ENCODE data around the gene OR10V1.
"Not testable (repeated sequence)": the region's sequence is repeated elsewhere in the genome, so short reads cannot be mapped to it uniquely, and the experiment has no call there.

Gene OR10V1

DNA sequence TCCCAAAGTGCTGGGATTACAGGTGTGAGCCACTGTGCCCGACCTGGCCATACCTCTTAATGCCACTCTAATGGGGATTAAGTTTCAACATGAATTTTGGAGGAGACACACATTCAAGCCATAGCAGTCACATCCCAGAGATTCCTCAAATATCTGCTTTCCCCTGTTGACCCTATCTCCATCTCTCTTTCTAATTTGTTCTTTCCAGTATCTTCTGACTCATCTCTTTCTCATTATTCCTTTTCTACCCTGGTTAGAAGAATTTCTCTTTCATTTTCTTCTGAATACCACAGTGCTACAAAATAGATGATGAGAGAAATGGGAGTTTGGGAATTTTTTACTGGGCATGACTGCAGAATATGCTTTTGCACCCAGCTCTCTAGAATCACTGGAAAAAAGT is 5.1 kb downstream of the OR10V1 start:
- DNase-seq = no peak

DNA sequence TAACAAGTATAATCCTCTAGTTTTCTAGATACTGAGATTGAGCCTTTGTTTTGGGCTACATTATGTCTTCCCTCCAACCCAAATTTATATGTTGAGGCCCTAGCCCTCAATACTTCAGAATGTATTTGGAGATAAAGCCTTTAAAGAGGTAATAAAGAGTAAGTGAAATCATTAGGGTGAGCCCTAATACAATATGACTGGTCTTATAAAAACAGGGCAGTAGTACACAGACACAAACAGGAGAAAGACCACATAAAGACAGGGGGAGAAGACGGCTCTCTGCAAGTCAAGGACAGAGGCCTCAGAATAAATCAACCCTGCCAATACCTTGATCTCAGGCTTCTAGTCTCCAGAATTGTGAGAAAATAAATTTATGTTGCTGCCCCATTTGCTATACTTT is 6.3 kb downstream of the OR10V1 start:
- DNase-seq = no peak

DNA sequence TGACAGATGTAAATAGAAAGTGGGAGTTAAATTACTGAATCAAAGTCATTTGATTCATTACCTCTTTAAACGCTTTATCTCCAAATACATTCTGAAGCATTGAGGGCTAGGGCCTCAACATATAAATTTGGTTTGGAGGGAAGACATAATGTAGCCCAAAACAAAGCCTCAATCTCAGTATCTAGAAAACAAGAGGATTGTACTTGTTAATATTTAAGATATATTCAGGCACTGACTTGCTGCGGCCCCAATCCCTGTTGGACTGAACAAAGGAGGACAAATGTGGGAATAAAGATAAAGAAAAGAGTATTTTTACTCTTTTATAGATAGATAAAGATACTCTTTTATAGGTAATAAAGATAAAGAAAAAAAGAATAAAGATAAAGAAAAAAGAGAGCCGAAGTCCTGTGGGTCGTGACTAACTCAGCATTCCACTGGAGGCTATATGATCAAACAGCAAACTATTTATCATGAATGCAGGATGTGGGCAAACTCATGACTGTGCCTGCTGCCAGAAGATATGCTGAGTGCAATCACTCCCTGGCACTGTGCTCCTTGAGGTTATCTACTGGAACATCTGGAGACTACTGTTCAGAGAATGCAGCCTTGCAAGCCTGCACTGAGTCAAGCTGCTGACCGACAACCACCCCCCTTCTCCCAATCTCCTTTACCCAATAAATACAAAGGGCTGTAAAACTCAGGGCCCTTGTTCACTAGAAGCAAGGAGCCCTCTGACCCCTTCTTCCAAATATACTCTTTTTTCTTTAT is 6.9 kb downstream of the OR10V1 start:
- no peak for DNase-seq

DNA sequence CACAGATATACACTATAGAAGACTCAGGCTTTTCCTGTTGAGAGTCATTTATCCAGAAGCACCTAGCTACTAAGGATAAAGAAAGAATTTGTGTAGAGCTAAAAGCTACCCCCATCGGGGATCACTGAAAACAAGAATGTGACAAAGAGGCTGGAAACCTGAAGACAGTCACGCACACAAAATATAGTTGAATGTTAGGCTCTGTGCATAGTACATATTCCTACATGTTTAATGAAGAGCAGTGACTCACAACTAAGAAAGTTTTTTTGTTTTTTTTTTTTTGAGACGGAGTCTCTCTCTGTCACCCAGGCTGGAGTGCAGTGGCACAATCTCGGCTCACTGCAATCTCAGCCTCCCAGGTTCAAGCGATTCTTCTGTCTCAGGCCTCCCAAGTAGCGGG is 8.4 kb downstream of the OR10V1 start:
- DNase-seq = no peak

DNA sequence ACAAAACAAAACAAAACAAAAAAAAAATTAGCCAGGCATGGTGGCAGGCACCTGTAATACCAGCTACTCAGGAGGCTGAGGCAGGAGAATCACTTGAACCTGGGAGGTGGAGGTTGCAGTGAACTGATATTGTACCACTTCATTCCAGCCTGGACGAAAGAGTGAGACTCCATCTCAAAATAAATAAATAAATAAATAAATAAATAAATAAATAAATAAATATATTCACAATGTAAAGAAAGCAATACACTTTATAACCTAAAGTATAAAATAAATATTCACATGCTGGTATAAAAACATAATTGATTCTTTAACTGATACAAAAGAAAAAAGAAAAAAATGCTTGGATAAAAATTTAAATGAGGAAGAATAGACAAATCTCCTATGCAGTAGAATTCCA is 10.1 kb downstream of the OR10V1 start:
- not testable (repeated sequence) for DNase-seq

DNA sequence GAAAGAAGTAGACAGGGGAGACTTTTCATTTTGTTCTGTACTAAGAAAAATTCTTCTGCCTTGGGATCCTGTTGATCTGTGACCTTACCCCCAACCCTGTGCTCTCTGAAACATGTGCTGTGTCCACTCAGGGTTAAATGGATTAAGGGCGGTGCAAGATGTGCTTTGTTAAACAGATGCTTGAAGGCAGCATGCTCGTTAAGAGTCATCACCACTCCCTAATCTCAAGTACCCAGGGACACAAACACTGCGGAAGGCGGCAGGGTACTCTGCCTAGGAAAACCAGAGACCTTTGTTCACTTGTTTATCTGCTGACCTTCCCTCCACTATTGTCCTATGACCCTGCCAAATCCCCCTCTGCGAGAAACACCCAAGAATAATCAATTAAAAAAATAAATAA is 13.5 kb downstream of the OR10V1 start:
- not testable (repeated sequence) for DNase-seq

DNA sequence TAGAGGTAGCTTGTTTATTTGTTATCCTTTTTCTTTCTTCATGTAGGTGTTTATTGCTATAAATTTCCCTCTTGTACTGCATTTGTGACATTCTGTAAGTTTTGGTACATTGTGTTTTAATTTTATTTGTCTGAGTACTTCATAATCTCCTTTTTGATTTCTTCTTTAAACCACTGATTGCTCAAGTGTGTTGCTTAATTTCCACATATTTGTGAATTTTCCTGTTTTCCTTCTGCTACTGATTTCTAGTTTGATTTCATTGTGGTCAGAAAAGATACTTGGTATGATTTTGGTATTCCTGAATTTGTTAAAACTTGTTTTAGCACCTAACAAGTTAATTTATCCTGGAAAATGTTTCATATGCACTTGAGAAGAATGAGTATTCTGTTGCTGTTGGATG is 15.1 kb downstream of the OR10V1 start:
- DNase-seq = no peak

DNA sequence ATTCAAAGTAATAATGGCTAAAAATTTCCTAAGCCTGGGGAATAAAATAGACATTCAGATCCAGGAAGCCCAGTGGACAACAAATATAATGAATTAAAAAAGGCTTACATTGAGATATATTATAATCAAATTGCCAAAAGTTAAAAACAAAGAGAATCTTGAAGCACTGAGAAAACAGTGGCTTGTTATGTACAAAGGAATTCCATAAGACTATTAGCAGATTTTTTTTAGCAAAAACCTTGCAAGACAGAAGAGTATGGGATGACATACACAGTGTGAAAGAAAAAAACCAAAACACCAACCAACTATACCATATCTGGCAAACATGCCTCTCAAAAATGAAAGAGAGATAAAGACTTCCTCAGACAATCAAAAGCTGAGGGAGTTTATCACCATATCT is 20.7 kb downstream of the OR10V1 start:
- DNase-seq = no peak

DNA sequence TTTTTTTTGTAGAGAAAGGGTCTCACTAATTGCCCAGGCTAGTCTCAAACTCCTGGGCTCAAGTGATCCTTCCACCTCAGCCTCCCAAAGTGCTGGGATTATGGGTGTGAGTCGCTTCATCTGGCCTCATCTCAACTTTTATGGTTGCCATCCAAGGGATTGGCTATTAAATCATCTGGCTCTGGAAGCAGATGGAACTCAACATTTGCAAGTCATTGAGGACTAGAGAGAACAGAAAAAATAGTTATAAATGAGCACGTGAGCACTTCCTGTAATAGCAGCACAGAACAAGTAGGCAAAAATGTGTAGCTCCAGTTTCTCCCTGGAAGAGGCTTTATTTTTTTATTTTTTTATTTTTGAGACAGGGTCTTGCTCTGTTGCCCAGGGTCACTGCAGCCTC is 22.5 kb downstream of the OR10V1 start:
- DNase-seq = no peak

DNA sequence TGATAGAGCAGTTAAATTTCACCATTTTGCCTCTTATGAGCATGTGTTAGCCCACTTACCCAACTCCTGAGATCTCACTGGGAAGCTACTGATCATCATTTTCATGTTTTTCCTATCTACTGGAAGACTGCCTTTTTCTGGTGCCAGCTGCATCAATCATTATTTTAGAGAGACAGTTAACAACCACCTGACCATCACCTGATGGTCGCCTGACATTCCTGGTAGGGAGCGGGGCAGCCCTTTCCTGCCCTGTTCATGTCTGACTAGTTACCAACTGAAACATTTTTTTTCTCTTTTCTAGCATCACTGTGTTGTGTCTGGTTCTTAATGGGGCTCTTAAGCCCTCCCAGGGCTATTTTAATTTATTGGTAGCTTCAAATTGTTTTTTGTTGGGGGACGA is 24.6 kb downstream of the OR10V1 start:
- DNase-seq = no peak

DNA sequence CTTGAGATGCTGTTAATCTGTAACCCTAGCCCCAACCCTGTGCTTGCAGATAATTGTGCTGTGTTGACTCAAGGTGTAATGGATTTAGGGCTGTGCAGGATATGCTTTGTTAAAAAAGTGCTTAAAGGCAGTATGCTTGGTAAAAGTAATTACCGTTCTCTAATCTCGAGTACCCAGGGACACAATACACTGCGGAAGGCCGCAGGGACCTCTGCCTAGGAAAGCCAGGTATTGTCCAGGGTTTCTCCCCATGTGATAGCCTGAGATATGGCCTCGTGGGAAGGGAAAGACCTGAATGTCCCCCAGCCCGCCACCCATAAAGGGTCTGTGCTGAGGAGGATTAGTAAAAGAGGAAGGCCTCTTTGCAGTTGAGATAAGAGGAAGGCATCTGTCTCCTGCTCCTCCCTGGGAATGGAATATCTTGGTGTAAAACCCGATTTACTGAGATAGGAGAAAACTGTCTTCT is 32.4 kb downstream of the OR10V1 start:
- DNase-seq = not testable (repeated sequence)

DNA sequence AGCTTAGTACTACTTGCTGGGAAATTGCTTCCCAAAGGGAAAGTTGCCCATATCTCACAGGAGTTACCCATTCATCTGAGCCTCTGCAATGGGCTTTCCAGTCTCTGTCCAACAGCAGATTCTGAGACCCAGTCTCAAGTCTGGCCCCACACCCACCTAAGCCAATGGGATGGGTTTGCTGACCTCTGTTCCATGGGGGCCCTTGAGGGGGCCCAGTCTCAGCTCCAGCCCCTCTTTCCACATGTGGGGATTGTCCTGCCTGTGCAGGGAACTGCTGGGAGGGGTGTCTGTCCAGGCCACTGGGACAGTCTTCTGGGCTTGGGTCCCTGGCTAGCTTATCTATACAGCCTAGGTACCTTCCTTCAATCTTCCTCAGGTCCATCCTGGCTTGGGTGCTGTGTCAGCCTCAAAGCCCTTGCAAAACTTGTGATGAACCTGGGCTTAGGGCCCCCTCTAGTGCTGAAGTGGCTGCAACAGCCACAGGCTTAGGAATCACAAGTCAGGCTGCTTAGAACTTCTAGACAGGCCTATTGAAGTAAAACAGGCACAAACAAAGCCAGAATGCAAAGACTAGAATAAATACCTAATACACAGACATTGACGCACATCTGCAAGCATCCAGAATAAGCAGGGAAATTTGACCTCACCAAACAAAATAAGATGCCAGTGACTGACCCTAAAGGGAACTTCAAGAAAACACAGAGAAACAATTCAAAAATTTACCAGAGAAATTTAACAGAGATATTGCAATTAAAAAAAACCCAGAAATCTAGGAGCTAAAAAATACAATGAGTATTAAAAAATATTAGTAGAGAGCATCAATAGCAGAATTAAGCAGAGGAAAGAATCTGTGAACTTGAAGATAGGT is 33.1 kb downstream of the OR10V1 start:
- peak; percentile 64 for DNase-seq

DNA sequence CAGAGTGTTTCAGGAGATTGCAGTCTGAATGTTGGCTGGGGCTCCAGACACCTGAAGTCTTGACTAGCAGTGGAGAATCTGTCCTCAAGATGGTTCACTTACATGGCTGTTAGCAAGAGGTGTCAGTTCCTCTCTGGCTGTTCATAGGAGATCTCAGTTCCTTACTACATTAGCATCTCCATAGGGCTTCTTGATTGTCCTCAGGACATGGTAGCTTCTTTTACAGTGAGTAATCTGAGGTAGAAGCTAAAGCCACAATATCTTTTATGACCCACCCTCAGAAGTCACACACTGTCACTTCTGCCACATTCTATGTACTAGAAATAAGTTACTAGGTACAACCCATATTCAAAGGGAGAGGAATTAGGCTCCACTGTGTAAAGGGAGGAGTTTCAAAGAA is 34.3 kb downstream of the OR10V1 start:
- DNase-seq = no peak

DNA sequence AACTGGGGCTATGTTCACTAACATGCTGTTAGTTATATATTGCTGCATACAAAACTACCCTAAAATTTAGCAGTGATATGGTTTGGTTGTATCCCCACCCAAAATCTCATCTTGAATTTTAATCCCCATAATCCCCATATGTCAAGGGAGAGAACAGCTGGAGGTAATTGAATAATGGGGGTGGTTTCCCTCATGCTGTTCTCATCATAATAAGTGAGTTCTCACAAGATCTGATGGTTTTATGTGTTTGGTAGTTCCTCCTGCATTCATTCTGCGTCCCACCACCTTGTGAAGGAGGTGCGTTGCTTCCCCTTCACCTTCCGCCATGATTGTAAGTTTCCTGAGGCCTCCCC is 34.9 kb downstream of the OR10V1 start:
- no peak for DNase-seq

DNA sequence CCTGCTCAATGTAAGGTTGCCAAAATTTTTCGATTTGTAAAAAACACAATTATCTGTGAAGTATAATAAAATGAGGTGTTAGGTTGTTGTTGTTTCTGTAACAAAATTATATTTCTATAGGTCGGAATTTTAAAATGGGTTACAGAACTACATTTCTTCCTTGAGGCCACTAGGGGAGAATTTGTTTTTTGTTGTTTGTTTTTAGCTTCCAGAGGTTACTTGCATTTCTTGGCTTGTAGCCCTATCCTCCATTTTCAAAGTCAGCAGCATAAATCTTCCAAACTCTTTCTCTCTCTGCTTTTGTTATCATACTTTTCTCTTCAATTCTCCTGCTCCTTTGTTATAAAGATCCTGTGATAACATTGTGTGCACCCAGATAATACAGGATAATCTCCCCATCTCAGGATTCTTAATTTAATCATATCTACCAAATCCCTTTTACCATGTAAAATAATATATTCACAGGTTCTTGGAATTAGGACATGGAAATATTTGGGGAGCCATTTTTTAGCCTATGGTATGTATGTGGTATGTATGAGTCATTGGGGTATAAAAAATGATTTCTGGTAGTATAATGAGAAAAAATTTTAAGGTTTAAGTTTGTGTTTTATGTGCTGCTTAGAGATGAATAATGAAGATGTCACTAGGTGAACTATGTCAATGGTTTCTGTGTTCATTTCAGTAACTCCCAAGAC is 35.4 kb downstream of the OR10V1 start:
- no peak for DNase-seq

DNA sequence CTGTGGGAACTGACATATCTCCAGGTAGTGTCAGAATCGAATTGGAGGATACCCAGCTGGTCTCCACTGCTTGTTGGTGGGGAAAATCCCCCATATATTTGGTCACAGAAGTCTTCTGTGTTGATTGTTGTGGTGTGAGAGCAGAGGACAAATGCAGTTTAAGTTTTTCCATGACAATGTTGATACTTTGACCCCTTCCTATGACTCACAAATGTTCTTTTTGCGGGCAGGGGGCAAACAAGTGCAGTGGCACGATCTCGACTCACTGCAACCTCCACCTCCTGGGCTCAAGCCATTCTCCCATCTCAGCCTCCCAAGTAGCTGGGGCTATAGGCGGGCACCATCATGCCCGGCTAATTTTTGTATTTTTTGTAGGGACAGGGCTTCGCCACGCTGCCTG is 37.4 kb downstream of the OR10V1 start:
- DNase-seq = no peak

DNA sequence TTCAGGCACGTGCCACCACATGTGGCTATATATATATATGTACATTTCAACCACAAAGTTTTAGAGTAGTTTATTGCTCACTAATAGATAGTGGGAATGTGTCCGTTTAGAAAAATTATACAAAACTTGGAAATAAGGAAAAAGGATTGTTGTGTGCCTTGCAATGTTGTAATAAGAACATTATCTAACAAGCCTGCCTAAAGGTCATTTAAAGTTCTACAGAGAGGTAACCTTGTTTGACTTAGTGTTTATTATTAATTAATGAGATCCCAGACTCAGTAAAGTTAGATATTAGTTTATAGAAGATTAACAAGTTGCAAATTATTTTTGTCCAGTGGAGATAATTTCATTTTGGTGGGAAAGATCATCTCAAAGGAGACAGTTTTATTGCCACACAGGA is 39.4 kb downstream of the OR10V1 start:
- no peak for DNase-seq

DNA sequence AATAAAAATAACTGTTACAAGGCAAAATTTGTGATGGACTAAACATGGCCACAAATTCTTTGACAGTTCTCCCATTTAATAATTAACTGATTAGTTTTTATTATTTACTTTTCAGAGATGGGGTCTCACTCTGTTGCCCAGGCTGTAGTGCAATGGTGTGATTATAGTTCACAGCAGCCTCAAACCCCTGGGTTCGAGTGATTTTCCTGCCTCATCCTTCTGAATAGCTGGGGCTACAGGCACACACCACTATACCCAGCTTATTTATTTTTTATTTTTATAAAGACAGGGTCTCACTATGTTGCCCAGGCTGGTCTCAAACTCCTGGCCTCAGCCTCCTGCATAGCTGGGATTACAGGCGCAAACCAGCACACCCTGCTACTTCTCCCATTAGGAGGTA is 40.4 kb downstream of the OR10V1 start:
- no peak for DNase-seq

DNA sequence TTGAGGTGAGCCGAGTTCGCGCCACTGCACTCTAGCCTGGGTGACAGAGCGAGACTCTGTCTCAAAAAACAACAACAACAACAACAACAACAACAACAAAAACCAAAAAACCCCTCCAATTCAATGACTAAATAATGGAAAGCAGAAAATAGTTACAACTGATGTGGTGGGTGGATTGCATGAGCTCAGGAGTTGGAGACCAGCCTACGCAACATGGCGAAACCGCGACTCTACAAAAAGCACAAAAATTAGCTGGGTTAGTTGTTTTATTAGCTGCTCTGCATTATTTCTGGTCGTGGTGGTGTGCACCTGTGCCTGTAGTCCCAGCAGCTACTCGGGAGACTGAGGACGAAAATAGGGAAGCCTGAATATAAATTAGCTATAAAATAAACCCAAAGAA is 42.2 kb downstream of the OR10V1 start:
- DNase-seq = peak; percentile 14

DNA sequence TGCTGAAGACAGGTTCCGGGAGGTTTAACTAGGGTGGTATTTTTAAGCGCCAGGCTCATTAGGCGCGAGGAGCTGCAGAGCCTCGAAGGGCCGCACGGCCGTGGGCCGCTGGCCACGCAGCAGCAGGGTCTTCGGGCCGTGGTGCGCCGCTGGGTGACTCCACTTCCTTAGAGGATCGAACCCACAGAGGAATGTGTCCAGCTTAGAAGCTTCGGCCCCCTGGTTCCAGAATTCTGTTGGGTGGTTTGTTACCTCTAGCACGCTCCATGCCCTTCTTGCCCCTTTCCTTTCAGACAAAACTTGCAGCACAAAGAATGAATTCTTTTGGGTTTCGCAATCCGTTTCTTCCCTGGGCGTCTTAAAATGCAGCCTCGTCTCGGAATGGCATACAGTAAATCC is 44.0 kb downstream of the OR10V1 start:
- DNase-seq = no peak

DNA sequence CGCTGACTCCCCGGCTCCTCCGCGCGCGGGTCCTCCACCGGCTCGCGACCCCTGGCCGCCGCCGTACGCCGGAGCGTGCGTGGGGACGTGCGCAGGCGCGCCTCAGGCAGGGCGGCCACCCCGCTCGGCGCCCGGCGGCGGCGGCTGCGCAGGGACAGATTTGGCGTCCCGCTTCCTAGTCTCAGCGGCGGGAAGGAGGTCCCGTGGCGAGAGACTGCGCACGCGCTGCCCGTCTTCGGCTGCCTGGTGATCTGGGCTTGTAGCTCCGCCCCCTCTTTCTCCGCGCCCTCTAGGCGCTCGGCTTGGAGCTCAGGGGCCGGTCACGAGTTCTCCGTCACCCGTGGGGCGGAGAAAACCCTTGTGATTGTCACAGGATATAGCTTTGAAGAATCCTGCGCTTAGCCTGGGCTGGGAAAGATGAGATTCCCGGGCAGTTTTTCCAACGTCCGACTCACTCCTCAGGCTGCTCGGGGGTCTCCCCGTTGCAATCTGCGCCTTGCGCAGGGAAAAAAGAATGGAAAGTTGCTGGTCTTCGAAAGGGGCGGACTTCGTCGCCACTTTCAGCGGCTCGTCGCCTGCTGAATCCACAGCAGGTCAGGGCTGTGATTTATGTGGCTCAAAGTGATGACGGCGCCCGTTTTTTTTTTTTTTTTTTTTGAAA is 44.6 kb downstream of the OR10V1 start, which contains the start of gene PATL1:
Gene PATL1, minus strand, starts transcription at position 88 of the 661 bp plus-strand sequence. CDS start 142 bp downstream, outside the sequence.
- peak; percentile 97 for DNase-seq

DNA sequence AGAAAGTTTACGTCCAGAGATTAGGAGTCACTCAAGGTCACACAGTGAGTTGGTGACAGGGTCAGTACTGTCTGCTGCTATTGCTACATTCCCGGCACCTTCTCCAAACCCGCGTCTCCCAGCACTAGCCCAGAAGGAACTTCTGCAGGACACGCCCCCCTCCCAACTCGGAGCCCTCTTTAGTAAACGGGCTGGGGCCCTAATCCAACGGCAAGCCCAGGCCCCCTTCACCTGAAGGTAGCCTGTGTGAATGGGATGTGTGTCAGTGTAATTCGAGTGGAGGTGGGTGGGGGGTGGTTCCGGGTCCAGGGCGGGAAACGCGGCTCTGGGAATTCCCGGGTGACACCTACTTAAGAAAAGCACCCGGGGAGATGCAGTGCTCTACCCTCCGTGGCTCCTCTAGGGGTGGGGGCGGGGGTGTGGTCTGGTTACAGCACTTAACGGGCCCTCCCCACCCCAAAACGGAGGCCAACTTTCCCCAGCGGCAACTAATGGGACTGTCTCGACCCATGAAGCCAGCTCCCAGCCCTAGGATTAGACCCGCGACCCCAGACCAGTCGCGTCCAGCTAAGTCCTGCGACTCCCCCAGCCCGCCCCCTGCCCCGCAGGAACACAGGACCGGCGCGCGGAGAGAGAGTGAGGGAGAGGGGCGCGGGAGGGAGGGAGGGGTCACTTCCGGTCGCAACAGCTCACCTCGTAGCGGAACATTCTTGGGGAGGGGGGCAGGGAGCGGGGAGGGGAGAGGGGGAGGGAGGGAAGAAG is 45.3 kb downstream of the OR10V1 start:
- no peak for DNase-seq

Data from RPMI8226 (cell line).